Activated B cell treated with CpG ODN at 0.5 μM for 24 hours (primary cell): Measurements from ENCODE around the gene NDST4. TPM values are rescaled to one million over a fixed set of nuclear protein-coding genes. Genes with fewer than 3 reads are reported as not detected.

Source experiments
- ATAC-seq: fragments of 200-7000 bp; cut with Tn5 transposase; one replicate; pipeline ENCODE4 v1.10.0; 2021; ENCODE audit warnings: low read depth, mild to moderate bottlenecking, moderate library complexity
- CTCF ChIA-PET: fragments of 350-600 bp; sonication (Branson Sonifier 250); formaldehyde crosslinking; loops from one replicate; lab custom pipeline; 2021; ENCODE audit warnings: antibody characterized with exemption; lab: Charles Lee
- POLR2A ChIA-PET: fragments of 350-600 bp; sonication (Branson Sonifier 250); formaldehyde crosslinking; loops from one replicate; lab custom pipeline; 2021; ENCODE audit warnings: antibody characterized with exemption; lab: Charles Lee
- DNase-seq: peaks from one replicate; pipeline ENCODE4 v3.0.0; 2022
- H3K27ac Mint-ChIP-seq: one replicate; pipeline ENCODE4 v1.8.0; 2020; ENCODE audit warnings: mixed read lengths
- H3K27me3 Mint-ChIP-seq: one replicate; pipeline ENCODE4 v1.8.0; 2021; ENCODE audit warnings: mixed read lengths
- H3K36me3 Mint-ChIP-seq: one replicate; pipeline ENCODE4 v1.8.0; 2021; ENCODE audit warnings: low read depth, mixed read lengths
- H3K4me1 Mint-ChIP-seq: one replicate; pipeline ENCODE4 v1.8.0; 2021; ENCODE audit warnings: mixed read lengths
- H3K4me3 Mint-ChIP-seq: one replicate; pipeline ENCODE4 v1.8.0; 2020; ENCODE audit warnings: mild to moderate bottlenecking, mixed read lengths
- H3K9me3 Mint-ChIP-seq: one replicate; pipeline ENCODE4 v1.8.0; 2020; ENCODE audit warnings: mixed read lengths
- intact Hi-C: fragments of 100-400 bp; cut with micrococcal nuclease; formaldehyde crosslinking; loops from one replicate; pipeline ENCODE4 v1.15.1; 2024
- total RNA-seq: library from RNA; stranded (reverse); gene quantifications from 2 replicates; pipeline ENCODE4 v1.2.3, GENCODE V29; 2022
- TF ChIP-seq, protein P1 (sequence below): fragments of 200-600 bp; IDR thresholded peaks from one replicate; pipeline ENCODE4 v1.8.0; 2022; ENCODE audit warnings: antibody characterized with exemption, mild to moderate bottlenecking

The NDST4 gene
- not detected in 2 replicates for total RNA-seq

DNA sequence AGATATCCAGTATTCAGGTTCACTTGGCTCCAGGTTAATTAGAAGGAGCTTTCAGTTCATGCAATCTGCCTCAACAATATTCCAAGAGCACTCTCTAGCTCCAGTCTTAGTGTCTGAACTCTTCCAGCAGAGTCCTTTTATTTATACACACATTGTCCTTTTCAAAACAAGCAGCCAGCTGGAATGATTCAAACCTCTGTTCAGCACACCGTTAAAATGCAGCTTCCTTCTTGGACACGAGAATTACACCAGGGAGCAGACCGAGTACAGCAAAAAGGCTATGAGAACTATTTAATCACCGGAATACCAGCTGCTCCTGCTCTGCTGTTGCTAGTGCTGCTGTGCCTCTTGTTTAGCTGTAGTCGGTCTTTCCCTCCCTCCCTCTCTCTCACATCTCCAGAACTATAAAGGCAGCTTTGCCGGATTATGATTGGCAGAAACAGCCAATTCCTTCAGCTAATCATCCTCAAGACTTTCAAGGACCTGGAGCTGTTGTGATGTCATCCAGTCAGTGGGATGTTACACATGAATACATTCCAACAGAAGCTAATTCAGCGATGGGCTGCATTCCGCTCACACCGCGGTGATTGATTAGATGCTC is at the start of gene NDST4:
Gene NDST4, minus strand, starts transcription at position 115 of the 601 bp plus-strand sequence. CDS start 36,584 bp downstream, outside the sequence.
- TF ChIP-seq, protein P1, sequence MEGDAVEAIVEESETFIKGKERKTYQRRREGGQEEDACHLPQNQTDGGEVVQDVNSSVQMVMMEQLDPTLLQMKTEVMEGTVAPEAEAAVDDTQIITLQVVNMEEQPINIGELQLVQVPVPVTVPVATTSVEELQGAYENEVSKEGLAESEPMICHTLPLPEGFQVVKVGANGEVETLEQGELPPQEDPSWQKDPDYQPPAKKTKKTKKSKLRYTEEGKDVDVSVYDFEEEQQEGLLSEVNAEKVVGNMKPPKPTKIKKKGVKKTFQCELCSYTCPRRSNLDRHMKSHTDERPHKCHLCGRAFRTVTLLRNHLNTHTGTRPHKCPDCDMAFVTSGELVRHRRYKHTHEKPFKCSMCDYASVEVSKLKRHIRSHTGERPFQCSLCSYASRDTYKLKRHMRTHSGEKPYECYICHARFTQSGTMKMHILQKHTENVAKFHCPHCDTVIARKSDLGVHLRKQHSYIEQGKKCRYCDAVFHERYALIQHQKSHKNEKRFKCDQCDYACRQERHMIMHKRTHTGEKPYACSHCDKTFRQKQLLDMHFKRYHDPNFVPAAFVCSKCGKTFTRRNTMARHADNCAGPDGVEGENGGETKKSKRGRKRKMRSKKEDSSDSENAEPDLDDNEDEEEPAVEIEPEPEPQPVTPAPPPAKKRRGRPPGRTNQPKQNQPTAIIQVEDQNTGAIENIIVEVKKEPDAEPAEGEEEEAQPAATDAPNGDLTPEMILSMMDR = no peak
- intact Hi-C loops = no loop called here
- ChIA-PET CTCF (no interaction called here), POLR2A (no interaction called here)
- Mint-ChIP-seq H3K27ac (no peak within 1 kb of the TSS), H3K9me3 (no peaks in the 10 kb centered on the region), H3K4me1 (no peaks in the 10 kb centered on the region), H3K27me3 (no peaks in the 10 kb centered on the region), H3K36me3 (no peaks in the 10 kb centered on the region), H3K4me3 (no peak within 1 kb of the TSS)
- ATAC-seq (no peak), DNase-seq (no peak)

DNA sequence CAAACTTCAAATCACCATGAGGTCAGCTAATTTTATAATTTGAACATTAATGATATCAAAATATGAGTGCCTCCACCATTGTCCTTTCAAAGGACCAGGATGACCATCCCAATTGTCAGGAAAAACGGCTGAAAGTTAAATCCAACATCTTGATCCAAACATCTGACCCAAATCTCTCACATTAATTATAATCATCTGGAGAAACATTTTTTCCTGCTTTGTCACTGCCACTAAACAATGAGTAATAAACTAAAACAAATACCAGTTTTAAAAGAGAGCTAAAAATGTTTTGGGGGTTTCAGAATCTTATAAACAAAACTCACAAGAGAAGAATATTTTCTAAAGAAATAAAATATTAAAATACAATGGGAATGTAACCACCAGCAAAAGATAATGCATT is 45.7 kb upstream of the NDST4 start:
- no peaks in the 10 kb centered on the region for H3K36me3 Mint-ChIP-seq
- ChIA-PET CTCF (no interaction called here), POLR2A (no interaction called here)
- no peaks in the 10 kb centered on the region for H3K27me3 Mint-ChIP-seq
- ATAC-seq (no peak), DNase-seq (no peak)
- no peaks in the 10 kb centered on the region for H3K9me3 Mint-ChIP-seq
- H3K27ac Mint-ChIP-seq = no peak overlapping the region
- intact Hi-C loops = no loop called here
- H3K4me3 Mint-ChIP-seq = no peak overlapping the region
- H3K4me1 Mint-ChIP-seq = peaks cover 5% of the 10 kb centered on the region
- TF ChIP-seq, protein P1 = no peak

DNA sequence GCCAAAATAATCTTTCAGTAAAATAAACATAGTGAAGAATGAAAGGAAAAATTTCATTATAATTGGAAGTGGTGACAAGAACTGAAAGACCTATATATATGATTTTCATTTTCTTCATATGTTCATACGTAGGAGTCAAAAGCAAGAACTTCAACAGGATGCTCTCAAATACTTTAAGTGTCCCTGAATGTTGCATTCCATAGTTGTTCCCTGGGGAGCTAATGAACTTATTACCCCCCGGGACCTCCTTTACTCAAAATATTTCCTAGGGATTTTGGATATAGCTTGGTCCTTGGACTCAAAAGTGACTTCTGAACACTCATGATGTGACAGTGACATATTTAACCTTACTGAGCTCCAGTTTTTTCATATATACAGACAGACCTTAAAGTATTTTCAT is 44.9 kb upstream of the NDST4 start:
- intact Hi-C loops = no loop called here
- CTCF ChIA-PET = no interaction called here
- POLR2A ChIA-PET = no interaction called here
- H3K27me3 Mint-ChIP-seq = no peaks in the 10 kb centered on the region
- H3K4me3 Mint-ChIP-seq = no peak overlapping the region
- H3K36me3 Mint-ChIP-seq = no peaks in the 10 kb centered on the region
- TF ChIP-seq, protein P1 = no peak
- H3K9me3 Mint-ChIP-seq = no peaks in the 10 kb centered on the region
- peaks cover 5% of the 10 kb centered on the region for H3K4me1 Mint-ChIP-seq
- H3K27ac Mint-ChIP-seq = no peak overlapping the region
- ATAC-seq (no peak), DNase-seq (no peak)

DNA sequence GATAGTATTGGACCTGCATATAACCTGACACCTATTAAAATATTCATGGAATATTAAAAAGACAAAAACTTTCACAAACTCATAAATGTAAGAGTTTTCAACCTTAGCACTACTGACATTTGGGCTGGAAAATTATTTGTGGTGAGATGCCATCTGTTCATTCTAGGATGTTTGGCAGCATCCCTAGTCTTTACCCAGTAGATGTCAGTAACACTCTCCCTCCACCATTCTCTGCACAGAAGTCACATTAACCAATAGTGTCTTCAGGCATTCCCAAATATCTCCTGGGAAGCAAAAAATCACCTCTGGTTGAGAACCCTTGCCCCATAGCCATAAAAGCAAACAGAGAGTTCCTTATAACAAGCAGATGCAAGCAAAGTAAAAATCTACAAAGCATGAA is 41.4 kb upstream of the NDST4 start:
- no peak overlapping the region for H3K27ac Mint-ChIP-seq
- ChIA-PET POLR2A (no interaction called here), CTCF (no interaction called here)
- H3K4me3 Mint-ChIP-seq = no peak overlapping the region
- peaks cover 5% of the 10 kb centered on the region for H3K4me1 Mint-ChIP-seq
- ATAC-seq = no peak
- no peaks in the 10 kb centered on the region for H3K9me3 Mint-ChIP-seq
- H3K27me3 Mint-ChIP-seq = no peaks in the 10 kb centered on the region
- DNase-seq = no peak
- no peaks in the 10 kb centered on the region for H3K36me3 Mint-ChIP-seq
- TF ChIP-seq, protein P1 = no peak
- intact Hi-C loops = no loop called here

DNA sequence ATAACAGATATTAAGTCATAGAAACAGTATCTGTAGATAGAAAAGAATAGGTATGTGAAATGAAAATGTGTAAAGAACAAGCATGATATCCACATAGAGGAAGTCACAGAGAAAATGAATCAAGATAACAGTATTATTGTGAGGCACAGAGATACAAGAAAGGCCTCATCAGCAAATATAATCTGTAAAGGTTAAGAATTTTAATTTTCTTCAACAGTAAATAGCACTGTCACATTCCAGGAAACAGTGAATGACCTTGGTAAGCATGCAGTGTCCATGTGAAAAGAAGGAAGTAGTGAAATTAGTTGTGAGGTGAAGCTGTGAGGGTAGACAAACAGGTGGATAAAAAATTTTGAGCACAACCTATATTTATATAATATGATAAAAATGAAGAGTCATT is 39.5 kb upstream of the NDST4 start:
- TF ChIP-seq, protein P1 = no peak
- POLR2A ChIA-PET = no interaction called here
- Mint-ChIP-seq H3K36me3 (no peaks in the 10 kb centered on the region), H3K4me3 (no peak overlapping the region), H3K27ac (no peak overlapping the region), H3K27me3 (no peaks in the 10 kb centered on the region), H3K9me3 (no peaks in the 10 kb centered on the region), H3K4me1 (peaks cover 5% of the 10 kb centered on the region)
- ATAC-seq (no peak), DNase-seq (no peak)
- CTCF ChIA-PET = no interaction called here
- intact Hi-C loops = no loop called here
